Globus pallidus (tissue), 1 donor: Measurements from ENCODE around the gene CLPSL2.

Experiments used
- DNase-seq: peaks from one replicate; pipeline ENCODE4 v3.0.0-alpha.2; 2015; ENCODE audit warnings: low spot score

CLPSL2 gene

DNA sequence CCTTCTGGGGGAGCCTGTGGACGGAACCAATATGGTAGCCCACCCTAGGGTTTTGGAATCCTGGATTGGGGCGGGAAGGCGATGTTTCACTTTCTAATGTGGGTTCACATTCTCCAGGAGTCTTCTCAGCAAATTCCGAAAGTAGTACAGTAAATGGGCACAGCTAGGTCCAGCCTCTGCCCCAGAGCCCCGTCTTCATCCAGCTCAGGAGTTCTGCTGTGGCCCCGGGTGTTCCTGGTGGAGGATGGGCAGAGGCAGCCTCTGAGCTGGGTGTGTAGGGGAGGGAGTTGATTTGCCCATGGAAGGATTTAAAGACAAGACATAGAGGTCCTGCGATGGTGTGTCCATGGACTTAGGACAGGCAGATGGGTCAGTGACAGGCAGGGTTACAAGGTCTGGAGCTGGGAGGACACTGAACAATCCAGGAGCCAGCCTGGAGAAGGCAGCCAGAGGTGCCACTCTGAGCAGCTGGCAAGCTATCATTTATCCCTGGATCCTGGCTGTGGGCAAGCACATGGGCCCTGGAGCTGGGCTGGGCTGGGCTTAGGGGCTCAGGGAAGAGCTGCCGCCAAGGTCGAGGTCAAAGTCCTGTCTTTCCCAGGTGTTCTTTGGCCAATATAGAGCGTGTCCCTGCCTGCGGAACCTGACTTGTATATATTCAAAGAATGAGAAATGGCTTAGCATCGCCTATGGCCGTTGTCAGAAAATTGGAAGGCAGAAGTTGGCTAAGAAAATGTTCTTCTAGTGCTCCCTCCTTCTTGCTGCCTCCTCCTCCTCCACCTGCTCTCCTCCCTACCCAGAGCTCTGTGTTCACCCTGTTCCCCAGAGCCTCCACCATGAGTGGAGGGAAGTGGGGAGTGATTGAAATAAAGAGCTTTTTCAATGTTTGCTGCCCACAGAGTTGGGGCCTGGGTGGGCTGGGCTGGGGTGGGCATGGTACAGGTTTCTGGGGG lies 11.1 kb downstream of the CLPSL2 start:
- DNase-seq: no peak

GRCh38 chr6:35788423-35788982 lies 12.1 kb downstream of the CLPSL2 start:
- DNase-seq: no peak

GRCh38 chr6:35790683-35791082 lies 14.3 kb downstream of the CLPSL2 start:
- DNase-seq: no peak

DNA sequence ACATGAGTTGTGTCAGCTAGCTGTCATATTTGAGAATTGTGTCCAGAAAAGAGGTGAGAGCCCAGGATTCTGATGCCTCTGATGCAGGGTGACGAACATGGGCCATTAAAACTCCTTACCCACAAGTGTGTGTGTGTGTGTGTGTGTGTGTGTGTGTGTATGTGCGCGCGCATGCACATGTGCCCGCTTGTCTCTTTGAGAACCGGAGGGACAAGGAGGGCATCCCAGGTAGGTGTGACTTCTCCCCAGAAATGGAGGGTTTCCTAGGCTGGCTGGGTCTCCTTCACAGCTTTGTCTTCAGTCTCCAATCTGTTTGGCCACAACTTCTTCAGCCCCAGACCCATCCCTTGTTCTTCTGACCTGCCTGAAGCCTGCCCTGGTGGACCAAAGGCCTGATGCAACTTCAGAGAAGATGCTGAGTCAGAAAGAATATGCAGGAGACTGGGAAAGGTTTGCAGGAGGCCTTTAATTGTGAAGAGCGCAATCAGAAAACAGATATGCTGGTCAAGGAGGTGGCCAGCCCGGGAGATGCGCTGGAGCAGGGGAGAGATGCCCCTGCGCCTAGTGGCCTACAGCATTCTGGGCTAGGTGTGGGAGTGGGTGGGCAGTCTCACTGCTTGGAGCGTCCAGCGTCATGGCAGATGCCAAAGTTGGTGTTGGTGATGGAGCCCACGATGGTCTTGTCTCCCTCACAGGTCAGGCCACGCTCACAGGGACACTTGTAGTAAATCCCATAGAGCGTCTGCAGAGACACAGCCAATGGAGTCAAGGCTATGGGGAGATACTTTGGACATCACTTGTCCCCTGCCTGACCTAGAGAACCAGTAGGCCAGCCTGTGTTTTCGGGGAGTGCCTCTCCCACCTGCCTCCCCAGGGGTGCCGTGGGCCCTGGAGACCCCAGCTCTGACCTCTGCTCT lies 18.4 kb downstream of the CLPSL2 start:
- DNase-seq: no peak

GRCh38 chr6:35795453-35796071 lies 19.2 kb downstream of the CLPSL2 start:
- DNase-seq: no peak

DNA sequence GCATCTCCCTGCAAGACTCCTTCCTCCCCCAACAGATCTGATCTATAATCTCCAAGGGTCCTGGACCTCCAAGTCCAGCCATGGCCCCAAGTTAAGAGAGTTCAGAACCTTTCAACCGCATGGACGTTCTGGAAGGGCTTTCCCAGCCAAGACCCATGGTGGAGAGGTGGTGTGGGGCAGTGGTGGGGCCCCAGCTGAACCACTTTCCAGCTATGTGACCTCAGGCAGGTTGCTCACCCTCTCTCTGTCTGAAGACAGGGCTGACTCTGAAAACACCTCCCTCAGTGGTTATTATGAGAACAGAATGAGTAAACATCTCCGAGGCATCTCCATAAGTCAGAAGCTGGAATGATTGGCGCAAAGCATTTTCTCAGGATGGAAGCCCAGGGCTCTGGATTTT lies 19.8 kb downstream of the CLPSL2 start:
- no peak for DNase-seq

GRCh38 chr6:35797837-35798526 lies 21.6 kb downstream of the CLPSL2 start:
- DNase-seq: no peak

DNA sequence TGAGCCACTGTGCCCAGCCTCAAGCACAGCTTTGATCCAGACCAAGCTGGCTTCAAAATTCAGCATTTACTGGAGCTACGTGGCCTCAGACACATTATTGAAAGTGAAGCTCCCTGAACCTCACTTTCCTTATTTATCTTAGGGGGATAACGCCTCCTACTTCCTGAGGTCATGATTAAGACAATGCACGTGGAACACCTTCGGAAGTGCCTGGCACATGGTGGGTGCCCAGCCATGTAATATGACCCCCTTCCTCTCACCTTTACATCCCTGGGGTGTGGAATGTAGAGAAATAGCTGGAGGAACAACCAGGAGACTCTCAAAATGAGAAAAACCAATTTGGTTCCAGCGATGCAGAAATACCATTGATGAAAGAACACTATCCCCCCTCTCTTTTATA lies 22.3 kb downstream of the CLPSL2 start:
- no peak for DNase-seq

DNA sequence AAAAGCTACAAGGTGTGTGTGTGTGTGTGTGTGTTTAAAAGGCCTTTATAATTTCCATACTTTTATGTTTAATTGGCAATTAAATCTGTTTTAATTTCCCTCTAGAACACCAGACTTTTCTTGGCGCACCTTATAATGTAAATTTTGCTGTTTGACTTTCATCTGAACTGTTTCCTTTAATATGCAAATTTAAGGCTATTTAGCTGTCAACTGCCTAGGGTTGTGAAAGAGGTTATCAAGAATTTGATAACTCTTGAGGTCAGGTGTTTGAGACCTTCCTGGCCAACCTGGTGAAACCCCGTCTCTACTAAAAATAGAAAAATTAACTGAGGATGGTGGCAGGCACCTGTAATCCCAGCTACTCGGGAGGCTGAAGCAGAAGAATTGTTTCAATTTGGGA lies 24.8 kb downstream of the CLPSL2 start:
- no peak for DNase-seq

DNA sequence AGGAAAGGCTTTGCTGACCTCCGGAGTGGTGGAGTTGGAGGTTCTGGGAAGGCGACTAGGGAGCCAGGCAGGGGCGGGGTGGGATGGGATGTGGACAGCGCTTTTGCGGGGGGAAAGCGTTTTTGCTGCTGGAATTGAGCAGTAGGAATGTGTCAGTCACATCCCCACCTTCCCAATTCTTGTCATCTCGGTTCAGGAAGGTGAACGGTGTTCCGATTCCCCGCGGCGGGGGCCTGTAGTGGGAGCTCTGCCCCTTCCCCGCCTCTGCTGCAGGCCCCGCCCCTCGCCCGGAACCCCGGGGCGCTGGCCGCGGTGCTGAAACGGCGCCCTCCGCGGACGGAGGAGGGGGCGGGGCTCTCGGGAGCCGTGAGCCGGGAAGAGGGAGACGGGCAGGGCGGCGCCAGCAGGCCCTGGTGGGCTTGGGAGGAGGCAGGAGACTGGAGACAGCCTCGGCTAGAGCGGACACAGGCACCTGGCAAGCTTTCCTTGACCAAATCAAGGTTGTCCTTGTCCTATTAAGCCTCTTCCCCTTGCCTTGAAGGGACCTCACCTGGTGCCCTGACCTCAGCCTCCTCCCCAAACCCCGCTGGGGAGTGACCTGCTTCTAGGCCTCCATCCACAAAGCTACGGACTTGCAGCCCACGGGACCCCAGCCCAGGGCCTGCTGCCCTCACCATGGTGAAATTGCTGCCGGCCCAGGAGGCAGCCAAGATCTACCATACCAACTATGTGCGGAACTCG lies 28.8 kb downstream of the CLPSL2 start, which contains the start of gene LHFPL5:
Gene LHFPL5, plus strand, starts transcription at position 357 of the 741 bp plus-strand sequence. Its CDS starts 319 bp downstream, at position 676.
- no peak for DNase-seq

- DNase-seq: no peak
Observed at GRCh38 chr6:35808688-35809087, 32.3 kb downstream of the CLPSL2 start.

DNA sequence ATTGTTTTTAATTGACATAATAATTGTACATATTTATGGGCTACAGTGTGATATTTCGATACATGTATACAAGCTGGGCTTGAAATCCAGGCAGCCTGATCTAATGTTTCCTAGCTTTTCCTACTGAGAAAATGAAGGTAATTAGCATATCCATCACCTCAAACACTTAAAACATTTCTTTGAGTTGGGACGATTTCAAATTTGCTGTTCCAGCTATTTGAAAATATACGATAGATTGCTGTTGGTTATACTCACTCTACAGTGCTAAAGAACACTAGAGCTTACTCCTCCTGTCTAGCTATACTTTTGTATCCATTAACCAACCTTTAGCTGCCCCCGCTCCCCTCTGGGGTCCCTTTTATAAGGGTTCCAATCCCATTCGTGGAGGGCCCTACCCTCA lies 33.4 kb downstream of the CLPSL2 start:
- DNase-seq: no peak

GRCh38 chr6:35810971-35811698 lies 34.7 kb downstream of the CLPSL2 start:
- DNase-seq: no peak

- no peak for DNase-seq
Observed at GRCh38 chr6:35811699-35811995, 35.2 kb downstream of the CLPSL2 start.

GRCh38 chr6:35817515-35817914 lies 41.1 kb downstream of the CLPSL2 start:
- no peak for DNase-seq

GRCh38 chr6:35823601-35824000 lies 47.2 kb downstream of the CLPSL2 start:
- DNase-seq: no peak

- no peak for DNase-seq
Observed at GRCh38 chr6:35824552-35825192, 48.3 kb downstream of the CLPSL2 start.
